HG03442 (cell line): Measurements from ENCODE around the gene IFFO2.

Experiments used
- ATAC-seq: cut with Tn5 transposase; IDR thresholded peaks from one replicate; pipeline ENCODE4 v1.9.1; 2021; ENCODE audit warnings: mild to moderate bottlenecking, moderate library complexity; ENCODE audit not compliant: unreplicated experiment

IFFO2 gene

DNA sequence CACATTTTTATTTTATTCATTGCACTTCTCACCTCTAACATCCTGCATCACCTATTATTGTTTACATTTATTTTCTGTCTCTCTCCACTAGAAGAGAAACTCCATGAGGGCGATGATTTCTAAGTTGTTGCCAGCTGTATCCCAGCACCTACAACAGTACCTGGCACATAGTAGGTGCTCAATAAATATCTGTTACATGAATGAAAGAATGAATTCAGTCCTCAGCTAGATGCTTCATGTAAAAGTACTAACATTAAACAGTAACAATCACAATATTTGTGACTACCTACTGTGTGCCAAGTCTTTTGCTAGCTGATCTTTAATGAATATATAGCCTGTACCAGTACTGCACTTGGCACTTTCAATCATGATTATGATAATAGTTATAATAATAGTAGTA is 100.0 kb downstream of the IFFO2 start:
- no peak for ATAC-seq

DNA sequence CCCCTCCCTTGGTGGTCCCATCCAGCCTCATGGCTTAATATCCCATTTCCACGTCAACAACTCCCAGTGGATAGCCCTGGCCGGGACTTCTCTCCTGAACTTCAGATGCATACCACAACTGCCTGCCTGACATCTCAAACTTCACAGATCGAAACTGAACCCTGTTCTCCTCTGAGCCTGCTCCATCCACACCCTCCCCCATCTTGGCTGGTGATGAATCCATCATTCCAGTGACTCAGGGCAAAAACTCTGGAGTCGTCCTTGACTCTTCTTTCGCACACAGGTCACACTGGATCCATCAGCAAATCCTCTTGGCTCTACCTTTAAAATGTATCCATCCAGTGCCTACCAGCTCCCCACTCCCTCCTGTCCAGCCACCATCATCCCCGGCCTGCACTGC is 100.9 kb downstream of the IFFO2 start:
- no peak for ATAC-seq

DNA sequence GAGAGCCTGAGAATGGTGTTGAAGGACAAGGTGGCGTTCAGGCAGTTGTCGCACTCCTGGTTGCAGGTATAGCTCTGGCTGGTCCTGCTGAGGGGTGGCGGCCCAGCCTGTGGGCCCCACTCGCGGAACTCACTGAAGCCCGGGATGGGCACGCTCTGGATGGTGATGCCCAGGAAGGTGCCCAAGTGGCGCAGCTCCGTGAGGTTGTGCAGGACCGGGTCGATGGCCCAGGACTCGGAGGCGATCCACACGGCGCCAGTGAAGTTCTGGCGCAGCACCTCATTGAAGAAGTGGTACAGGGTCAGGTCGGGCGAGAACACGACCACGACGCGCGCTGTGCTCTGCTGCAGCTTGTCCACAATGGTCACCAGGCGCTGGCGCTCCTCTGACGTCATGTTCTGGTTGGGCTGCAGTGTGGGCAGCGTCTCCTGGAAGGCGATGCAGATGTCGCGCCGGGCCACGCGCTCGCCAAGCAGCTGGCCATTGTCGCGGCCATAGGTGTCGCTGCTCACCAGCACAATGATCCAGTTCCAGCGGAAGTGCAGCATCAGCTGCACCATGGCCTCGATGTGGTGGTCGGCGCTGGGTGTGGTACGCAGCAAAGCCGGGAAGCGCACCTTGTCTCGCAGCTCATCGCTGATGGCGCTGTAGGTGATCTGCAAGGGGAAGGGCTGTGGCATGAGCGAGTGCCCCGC is 102.0 kb downstream of the IFFO2 start:
- ATAC-seq = no peak
